Urothelium cell line (cell line): ENCODE results near the gene PRPF38B.
A peak's percentile ranks its signal among the peaks of the same experiment; 100 is the strongest.
"Not testable (repeated sequence)": the region's sequence is repeated elsewhere in the genome, so short reads cannot be mapped to it uniquely, and the experiment has no call there.

Source experiments
- DNase-seq: peaks from one replicate; pipeline ENCODE4 v3.0.0; 2011; ENCODE audit warnings: low spot score, mixed read lengths
- FAIRE-seq: peaks from 2 replicates; lab custom pipeline; 2011; peaks lifted over from hg19 to GRCh38; lab: Jason Lieb, UNC

Gene PRPF38B, protein sequence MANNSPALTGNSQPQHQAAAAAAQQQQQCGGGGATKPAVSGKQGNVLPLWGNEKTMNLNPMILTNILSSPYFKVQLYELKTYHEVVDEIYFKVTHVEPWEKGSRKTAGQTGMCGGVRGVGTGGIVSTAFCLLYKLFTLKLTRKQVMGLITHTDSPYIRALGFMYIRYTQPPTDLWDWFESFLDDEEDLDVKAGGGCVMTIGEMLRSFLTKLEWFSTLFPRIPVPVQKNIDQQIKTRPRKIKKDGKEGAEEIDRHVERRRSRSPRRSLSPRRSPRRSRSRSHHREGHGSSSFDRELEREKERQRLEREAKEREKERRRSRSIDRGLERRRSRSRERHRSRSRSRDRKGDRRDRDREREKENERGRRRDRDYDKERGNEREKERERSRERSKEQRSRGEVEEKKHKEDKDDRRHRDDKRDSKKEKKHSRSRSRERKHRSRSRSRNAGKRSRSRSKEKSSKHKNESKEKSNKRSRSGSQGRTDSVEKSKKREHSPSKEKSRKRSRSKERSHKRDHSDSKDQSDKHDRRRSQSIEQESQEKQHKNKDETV

GRCh38 chr1:108691942-108692723 is at the start of gene PRPF38B:
TSS of gene PRPF38B (plus strand) at chr1:108692310. CDS start at chr1:108692592, 282 bp downstream.
- FAIRE-seq: peak; percentile 96
- peak; percentile 98 for DNase-seq

DNA sequence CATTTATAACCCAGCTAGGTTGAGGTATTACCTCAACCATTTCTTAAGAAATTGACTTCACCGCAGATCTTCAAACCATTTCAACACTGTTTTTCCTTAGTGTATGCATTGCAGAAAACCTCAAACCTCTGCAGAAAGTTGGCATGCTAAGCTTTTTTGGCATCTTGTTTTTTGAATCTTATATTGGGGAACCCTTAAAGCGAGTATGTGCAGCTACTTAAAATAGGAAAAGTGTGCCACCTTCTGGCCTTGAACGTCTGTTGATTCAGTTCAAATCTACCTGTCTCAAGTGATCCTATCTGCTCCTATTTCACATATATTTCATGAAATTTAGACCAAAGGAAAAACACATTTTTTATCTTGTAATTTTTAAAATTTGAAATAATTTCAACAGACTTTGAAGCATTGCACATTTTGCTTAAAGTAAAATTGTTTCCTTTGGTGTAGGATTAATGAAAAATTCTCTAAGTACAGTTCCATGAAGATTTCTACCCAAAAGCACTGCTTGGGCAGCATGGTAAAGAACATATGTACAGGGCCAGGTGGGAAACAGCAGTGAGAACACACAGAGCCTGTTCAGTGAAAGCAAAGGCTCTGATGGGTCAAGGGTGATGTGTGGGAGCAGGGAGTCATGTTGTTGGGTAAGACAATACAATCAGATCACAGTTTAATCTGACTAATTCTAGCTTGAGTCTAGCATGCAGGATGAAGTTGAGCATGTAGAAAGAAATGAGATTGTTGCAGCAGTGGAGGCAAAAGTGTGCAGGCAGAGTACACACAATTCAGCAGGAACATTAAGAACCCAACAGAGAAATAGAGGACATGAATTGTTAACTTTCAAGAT is 48.4 kb upstream of the PRPF38B start:
- peak; percentile 48 for DNase-seq
- FAIRE-seq: no peak

GRCh38 chr1:108644984-108645383 is 47.1 kb upstream of the PRPF38B start:
- DNase-seq: no peak
- FAIRE-seq: no peak

- no peak for DNase-seq
- FAIRE-seq: no peak
Measured at GRCh38 chr1:108645564-108646184, 46.4 kb upstream of the PRPF38B start.

GRCh38 chr1:108646265-108646647 is 45.9 kb upstream of the PRPF38B start:
- no peak for FAIRE-seq
- no peak for DNase-seq

- DNase-seq (peak; percentile 28), FAIRE-seq (no peak)
Measured at GRCh38 chr1:108646648-108647269, 45.4 kb upstream of the PRPF38B start.

GRCh38 chr1:108653431-108654105 is 38.5 kb upstream of the PRPF38B start:
- DNase-seq (no peak), FAIRE-seq (no peak)

GRCh38 chr1:108657356-108658080 is 34.6 kb upstream of the PRPF38B start:
- FAIRE-seq: no peak
- no peak for DNase-seq

GRCh38 chr1:108661030-108661609 is 31.0 kb upstream of the PRPF38B start, which contains the start of gene HENMT1:
TSS of gene HENMT1 (minus strand) at chr1:108661093. CDS start at chr1:108659884, 1,209 bp downstream.
- peak; percentile 90 for FAIRE-seq
- DNase-seq: peak; percentile 88

DNA sequence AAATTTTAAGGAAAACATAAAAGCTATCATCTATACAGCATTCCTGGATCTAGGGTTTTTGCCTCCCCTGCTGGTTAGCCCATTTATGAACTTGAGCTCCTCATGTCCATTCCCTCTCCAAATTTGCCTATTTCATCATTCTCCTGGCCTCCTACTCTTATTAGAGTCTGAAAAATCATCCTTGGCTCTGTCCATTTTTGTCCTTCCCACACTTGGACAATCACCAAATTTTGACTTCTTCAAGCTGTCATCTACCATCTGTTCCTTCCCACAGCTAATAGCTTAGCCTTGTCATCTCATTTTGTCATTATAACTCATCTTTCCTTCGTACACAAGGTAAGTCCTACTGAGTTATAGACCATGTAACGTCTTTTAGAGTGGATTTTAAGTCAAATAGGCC is 29.0 kb upstream of the PRPF38B start:
- DNase-seq: no peak

GRCh38 chr1:108664481-108664880 is 27.6 kb upstream of the PRPF38B start:
- DNase-seq: no peak
- FAIRE-seq: no peak

More for the DNA sequence above, 29.0 kb upstream of the PRPF38B start:
- no peak for FAIRE-seq

- FAIRE-seq: no peak
- DNase-seq: no peak
Measured at GRCh38 chr1:108665067-108665466, 27.0 kb upstream of the PRPF38B start.

GRCh38 chr1:108665771-108666170 is 26.3 kb upstream of the PRPF38B start:
- FAIRE-seq (no peak), DNase-seq (no peak)

DNA sequence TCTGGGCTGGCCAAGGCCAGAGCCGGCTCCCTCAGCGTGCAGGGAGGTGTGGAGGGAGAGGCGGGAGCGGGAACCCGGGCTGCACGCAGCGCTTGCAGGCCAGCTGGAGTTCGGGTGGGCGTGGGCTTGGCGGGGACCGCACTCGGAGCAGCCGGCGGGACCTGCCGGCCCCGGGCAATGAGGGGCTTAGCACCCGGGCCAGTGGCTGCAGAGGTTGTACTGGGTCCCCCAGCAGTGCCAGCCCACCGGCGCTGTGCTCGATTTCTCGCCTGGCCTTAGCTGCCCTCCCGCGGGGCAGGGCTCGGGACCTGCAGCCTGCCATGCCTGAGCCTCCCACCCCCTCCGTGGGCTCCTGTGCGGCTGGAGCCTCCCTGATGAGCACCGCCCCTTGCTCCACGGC is 24.7 kb upstream of the PRPF38B start:
- not testable (repeated sequence) for DNase-seq

DNA sequence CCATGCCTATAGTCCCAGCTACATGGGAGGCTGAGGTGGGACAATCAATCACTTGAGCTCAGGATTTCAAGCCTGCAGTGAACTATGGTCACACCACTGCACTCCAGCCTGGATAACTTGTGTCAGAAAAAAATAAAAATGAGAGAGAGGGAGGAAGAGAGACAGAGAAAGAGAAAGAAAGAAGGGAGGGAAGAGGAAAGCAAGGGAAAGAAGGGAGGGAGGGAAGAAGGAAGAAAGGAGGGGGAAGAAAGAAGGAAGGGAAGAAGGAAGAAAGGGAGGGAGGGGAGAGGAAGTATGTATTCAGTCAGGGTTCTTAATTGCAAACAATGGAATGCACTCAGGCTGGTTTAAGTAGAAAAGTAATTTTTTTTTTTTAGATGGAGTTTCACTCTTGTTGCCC is 23.3 kb upstream of the PRPF38B start:
- no peak for FAIRE-seq
- DNase-seq: no peak

More for the DNA sequence above, 24.7 kb upstream of the PRPF38B start:
- not testable (repeated sequence) for FAIRE-seq

- DNase-seq: no peak
- no peak for FAIRE-seq
Measured at GRCh38 chr1:108669679-108670078, 22.4 kb upstream of the PRPF38B start.

DNA sequence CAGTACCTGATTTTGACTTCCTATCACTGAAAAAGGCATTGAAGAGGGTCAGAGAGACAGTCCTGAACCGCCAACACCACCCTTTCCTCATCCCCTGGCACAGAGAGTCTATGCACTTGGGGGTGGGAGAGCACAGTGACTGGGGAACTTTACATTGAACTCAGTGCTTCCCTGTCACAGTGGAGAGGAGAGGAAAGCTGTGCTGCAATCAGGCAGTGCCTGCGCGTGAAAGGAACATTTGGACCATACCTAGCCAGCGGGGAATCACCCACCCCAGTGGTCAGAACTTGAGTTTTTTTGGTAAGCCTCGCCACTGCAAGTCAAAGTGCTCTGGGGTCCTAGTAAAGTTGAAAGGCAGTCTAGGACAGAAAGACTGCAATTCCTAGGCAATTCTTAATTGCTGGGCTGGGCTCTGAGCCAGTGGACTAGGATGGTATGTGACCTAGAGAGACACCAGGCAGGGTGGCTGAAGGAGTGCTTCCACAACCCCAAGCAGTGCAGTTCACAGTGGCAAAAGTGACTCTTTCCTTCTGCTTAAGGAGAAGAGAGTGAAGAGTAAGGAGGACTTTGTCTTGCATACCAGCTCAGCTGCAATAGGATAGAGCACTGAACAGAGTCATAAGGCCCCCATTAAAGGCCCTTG is 21.9 kb upstream of the PRPF38B start:
- DNase-seq (no peak), FAIRE-seq (no peak)

DNA sequence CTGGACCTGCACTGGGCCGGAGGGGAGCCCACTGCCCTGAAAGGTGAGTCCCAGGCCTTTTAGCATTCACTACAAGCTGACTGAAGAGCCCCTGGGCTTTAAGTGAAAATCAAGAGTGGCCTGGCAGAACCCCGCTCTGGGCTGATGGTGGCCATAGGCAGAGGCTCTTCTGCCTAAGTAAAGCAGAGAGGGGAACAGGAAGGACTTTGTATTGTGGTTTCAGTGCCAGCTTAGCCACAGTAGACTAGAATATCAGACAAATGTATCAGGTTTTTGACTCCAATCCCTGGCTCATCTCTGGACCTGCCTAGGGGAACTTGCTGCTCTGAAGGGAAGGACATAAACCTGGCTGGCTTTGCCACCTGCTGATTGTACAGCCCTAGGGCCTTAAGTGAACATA is 21.0 kb upstream of the PRPF38B start:
- FAIRE-seq: no peak

More for the DNA sequence above, 21.0 kb upstream of the PRPF38B start:
- DNase-seq: no peak
